AG09309 (cell line): Measurements from ENCODE around the gene TRAPPC6A.
A peak's percentile ranks its signal among the peaks of the same experiment; 100 is the strongest.

ENCODE experiments used
- DNase-seq: peaks from one replicate; pipeline ENCODE4 v3.0.0-alpha.2; 2010; ENCODE audit warnings: low read depth
- H3K4me3 ChIP-seq: 2 replicates; pipeline ENCODE4 v1.5.1; 2011; ENCODE audit warnings: mild to moderate bottlenecking, low read depth, low read length, moderate library complexity; ENCODE audit not compliant: control insufficient read depth
- CTCF ChIP-seq: IDR thresholded peaks from 2 replicates; pipeline ENCODE4 v1.5.1; 2011; ENCODE audit warnings: mild to moderate bottlenecking, low read depth, low read length, inconsistent platforms; ENCODE audit not compliant: insufficient read depth, control insufficient read depth; ENCODE audit errors: missing control alignments

The TRAPPC6A gene

GRCh38 chr19:45153339-45154063 lies 24.5 kb downstream of the TRAPPC6A start:
- no peak for TF ChIP-seq CTCF
- DNase-seq = no peak
- no peak overlapping the region; the same call in 1 of the 2 replicates for H3K4me3 ChIP-seq

GRCh38 chr19:45152504-45153338 lies 25.3 kb downstream of the TRAPPC6A start:
- no peak for TF ChIP-seq CTCF
- 0 out of 2 replicates have a peak overlapping the region, but pooled peaks have one; percentile 2 for H3K4me3 ChIP-seq
- DNase-seq = no peak

- no peak overlapping the region for H3K4me3 ChIP-seq
- TF ChIP-seq CTCF = no peak
- no peak for DNase-seq
Observed at GRCh38 chr19:45151821-45152503, 26.1 kb downstream of the TRAPPC6A start.

GRCh38 chr19:45151320-45151719 lies 26.7 kb downstream of the TRAPPC6A start:
- no peak for TF ChIP-seq CTCF

GRCh38 chr19:45150751-45151281 lies 27.2 kb downstream of the TRAPPC6A start:
- DNase-seq = no peak
- no peak overlapping the region for H3K4me3 ChIP-seq
- no peak for TF ChIP-seq CTCF

More at GRCh38 chr19:45151320-45151719, 26.7 kb downstream of the TRAPPC6A start:
- no peak for DNase-seq
- H3K4me3 ChIP-seq = no peak overlapping the region

DNA sequence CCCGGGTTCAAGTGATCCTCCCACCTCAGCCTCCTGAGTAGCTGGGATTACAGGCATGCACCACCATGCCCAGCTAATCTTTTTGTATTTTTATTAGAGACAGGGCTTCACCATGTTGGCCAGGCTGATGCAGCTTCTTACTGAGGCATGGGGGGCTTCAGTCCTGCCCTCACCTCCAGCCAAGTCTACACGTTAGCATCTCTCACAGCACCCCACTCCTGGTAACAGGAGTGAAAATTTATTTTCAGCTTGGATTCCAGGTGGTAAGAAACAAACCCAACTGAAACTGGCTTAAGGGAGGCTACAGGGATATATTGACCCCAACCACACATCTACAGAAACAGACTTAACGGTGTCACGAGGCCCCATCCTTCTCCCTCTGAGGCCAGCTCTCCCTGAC lies 27.9 kb downstream of the TRAPPC6A start:
- no peak for TF ChIP-seq CTCF
- no peak overlapping the region for H3K4me3 ChIP-seq
- no peak for DNase-seq
